C4-2B (cell line): ENCODE results near the gene CCN2.

Source experiments
- ZFX ChIP-seq: fragments of 450-650 bp; IDR thresholded peaks from 2 replicates; pipeline ENCODE4 v1.6.1; 2017
- TF ChIP-seq, protein P1 (sequence below): fragments of 450-650 bp; conservative IDR thresholded peaks from 2 replicates; pipeline ENCODE4 v1.5.1; 2017; ENCODE audit warnings: mild to moderate bottlenecking

DNA sequence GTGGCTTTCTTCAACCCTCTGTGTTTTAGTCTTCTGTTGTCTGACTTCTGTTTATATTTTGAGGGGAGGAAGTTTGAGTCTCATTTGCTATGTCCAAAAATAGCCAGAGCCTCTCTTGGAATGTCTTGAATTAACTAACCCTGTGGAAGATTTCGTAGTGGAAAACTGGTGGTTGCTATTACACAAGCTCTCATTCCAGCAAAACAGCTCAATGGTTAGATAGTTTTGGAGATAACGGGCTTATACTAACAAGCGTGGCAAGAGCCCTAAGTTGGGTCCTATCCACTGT is 1.6 kb downstream of the CCN2 start:
- TF ChIP-seq, protein P1, sequence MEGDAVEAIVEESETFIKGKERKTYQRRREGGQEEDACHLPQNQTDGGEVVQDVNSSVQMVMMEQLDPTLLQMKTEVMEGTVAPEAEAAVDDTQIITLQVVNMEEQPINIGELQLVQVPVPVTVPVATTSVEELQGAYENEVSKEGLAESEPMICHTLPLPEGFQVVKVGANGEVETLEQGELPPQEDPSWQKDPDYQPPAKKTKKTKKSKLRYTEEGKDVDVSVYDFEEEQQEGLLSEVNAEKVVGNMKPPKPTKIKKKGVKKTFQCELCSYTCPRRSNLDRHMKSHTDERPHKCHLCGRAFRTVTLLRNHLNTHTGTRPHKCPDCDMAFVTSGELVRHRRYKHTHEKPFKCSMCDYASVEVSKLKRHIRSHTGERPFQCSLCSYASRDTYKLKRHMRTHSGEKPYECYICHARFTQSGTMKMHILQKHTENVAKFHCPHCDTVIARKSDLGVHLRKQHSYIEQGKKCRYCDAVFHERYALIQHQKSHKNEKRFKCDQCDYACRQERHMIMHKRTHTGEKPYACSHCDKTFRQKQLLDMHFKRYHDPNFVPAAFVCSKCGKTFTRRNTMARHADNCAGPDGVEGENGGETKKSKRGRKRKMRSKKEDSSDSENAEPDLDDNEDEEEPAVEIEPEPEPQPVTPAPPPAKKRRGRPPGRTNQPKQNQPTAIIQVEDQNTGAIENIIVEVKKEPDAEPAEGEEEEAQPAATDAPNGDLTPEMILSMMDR, result no peak
- TF ChIP-seq ZFX, result no peak
